ENCODE results near the gene LPIN3.

LPIN3 gene

GRCh38 chr20:41373251-41373783 is 32.7 kb downstream of the LPIN3 start:
- H3K36me3 ChIP-seq (ENCODE audit: insufficient read depth, low read length): no peaks in the 10 kb centered on the region
- H3K9ac ChIP-seq (ENCODE audit: low read length): no peak overlapping the region
- no peak overlapping the region for H3K4me3 ChIP-seq (ENCODE audit: low read depth in 1 of 2, low read length in 2 of 2)
- H3K27ac ChIP-seq (ENCODE audit: low read depth, low read length): no peak overlapping the region
- H3K9me3 ChIP-seq (ENCODE audit: low read length): no peaks in the 10 kb centered on the region
- no peaks in the 10 kb centered on the region for H3K4me1 ChIP-seq (ENCODE audit: insufficient read depth, low read length)
- H3K27me3 ChIP-seq (ENCODE audit: control insufficient read depth in 1 of 2, insufficient read depth in 2 of 2, low read length in 2 of 2): no peaks in the 10 kb centered on the region

GRCh38 chr20:41373931-41374920 is 33.6 kb downstream of the LPIN3 start:
- Histone ChIP-seq H3K36me3 (ENCODE audit: insufficient read depth, low read length) (no peaks in the 10 kb centered on the region), H3K9ac (ENCODE audit: low read length) (no peak overlapping the region), H3K4me1 (ENCODE audit: insufficient read depth, low read length) (no peaks in the 10 kb centered on the region), H3K9me3 (ENCODE audit: low read length) (no peaks in the 10 kb centered on the region), H3K4me3 (ENCODE audit: low read depth in 1 of 2, low read length in 2 of 2) (no peak overlapping the region), H3K27ac (ENCODE audit: low read depth, low read length) (no peak overlapping the region), H3K27me3 (ENCODE audit: control insufficient read depth in 1 of 2, insufficient read depth in 2 of 2, low read length in 2 of 2) (no peaks in the 10 kb centered on the region)

DNA sequence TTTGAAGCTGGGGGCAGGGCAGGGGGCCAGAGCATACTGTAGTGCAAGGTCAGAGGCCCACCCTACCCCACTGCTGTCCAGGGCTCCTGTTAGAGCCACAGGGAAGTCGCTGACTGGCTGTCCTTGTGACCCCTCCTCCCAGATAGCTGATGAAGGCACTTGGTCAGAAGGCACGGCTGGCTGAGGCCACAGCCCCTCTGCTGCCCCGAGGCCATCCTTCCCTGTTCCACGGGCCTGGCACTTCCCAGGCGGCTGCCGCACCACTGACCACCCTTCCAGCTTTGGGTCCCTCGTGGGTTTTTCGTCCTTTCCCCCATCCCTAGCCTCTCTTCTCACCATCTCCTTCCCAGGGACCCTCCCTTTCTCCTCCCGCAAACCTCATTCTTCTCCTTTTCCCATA is 35.2 kb downstream of the LPIN3 start:
- H3K27ac ChIP-seq (ENCODE audit: low read depth, low read length): no peak overlapping the region
- no peaks in the 10 kb centered on the region for H3K27me3 ChIP-seq (ENCODE audit: control insufficient read depth in 1 of 2, insufficient read depth in 2 of 2, low read length in 2 of 2)
- no peaks in the 10 kb centered on the region for H3K9me3 ChIP-seq (ENCODE audit: low read length)
- H3K4me3 ChIP-seq (ENCODE audit: low read depth in 1 of 2, low read length in 2 of 2): no peak overlapping the region
- H3K36me3 ChIP-seq (ENCODE audit: insufficient read depth, low read length): no peaks in the 10 kb centered on the region
- no peak overlapping the region for H3K9ac ChIP-seq (ENCODE audit: low read length)
- H3K4me1 ChIP-seq (ENCODE audit: insufficient read depth, low read length): no peaks in the 10 kb centered on the region

DNA sequence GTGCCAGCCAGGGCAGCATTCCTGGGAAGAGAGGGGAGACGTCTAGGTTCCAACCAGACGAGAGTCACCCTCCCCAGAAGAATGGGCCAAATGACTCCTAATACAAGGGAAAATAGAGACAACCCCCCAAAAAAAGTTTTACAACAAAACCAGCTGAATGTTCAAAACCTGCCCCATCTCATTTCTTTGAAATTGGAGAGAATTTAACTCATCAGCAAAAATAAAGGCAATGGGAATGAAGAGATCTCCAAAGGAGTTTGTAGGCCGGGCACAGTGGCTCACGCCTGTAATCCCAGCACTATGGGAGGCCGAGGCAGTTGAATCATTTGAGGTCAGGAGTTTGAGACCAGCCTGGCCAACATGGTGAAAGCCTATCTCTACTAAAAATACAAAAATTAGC is 35.7 kb downstream of the LPIN3 start:
- Histone ChIP-seq H3K27ac (ENCODE audit: low read depth, low read length) (no peak overlapping the region), H3K36me3 (ENCODE audit: insufficient read depth, low read length) (no peaks in the 10 kb centered on the region), H3K4me3 (ENCODE audit: low read depth in 1 of 2, low read length in 2 of 2) (no peak overlapping the region), H3K4me1 (ENCODE audit: insufficient read depth, low read length) (no peaks in the 10 kb centered on the region), H3K9me3 (ENCODE audit: low read length) (no peaks in the 10 kb centered on the region), H3K27me3 (ENCODE audit: control insufficient read depth in 1 of 2, insufficient read depth in 2 of 2, low read length in 2 of 2) (no peaks in the 10 kb centered on the region), H3K9ac (ENCODE audit: low read length) (no peak overlapping the region)

- H3K4me3 ChIP-seq (ENCODE audit: low read depth in 1 of 2, low read length in 2 of 2): no peak overlapping the region
- no peak overlapping the region for H3K9ac ChIP-seq (ENCODE audit: low read length)
- H3K36me3 ChIP-seq (ENCODE audit: insufficient read depth, low read length): no peaks in the 10 kb centered on the region
- no peaks in the 10 kb centered on the region for H3K9me3 ChIP-seq (ENCODE audit: low read length)
- H3K27ac ChIP-seq (ENCODE audit: low read depth, low read length): no peak overlapping the region
- H3K27me3 ChIP-seq (ENCODE audit: control insufficient read depth in 1 of 2, insufficient read depth in 2 of 2, low read length in 2 of 2): no peaks in the 10 kb centered on the region
- H3K4me1 ChIP-seq (ENCODE audit: insufficient read depth, low read length): no peaks in the 10 kb centered on the region
These were observed 36.7 kb downstream of the LPIN3 start for GRCh38 chr20:41377275-41377674.

DNA sequence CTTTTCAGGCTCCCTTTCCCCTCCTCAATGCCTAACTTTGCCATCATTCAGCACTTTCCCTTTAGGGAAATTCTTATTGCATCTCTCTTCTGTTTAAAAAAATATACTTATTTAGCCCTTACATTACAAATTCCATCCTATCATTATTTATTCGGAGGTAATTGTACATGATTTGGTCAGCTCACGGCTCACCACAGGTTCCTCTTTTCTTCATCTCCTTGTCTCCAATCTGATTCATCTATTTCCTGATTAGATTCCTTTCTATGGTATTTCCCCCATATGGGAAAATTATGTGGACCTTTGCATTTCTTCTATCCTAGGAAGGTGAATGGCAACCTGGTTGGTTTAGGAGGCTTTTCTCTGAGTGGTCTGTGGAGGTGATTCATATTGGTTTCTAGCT is 38.9 kb downstream of the LPIN3 start:
- Histone ChIP-seq H3K4me3 (ENCODE audit: low read depth in 1 of 2, low read length in 2 of 2) (no peak overlapping the region), H3K36me3 (ENCODE audit: insufficient read depth, low read length) (no peaks in the 10 kb centered on the region), H3K27me3 (ENCODE audit: control insufficient read depth in 1 of 2, insufficient read depth in 2 of 2, low read length in 2 of 2) (no peaks in the 10 kb centered on the region), H3K9me3 (ENCODE audit: low read length) (no peaks in the 10 kb centered on the region), H3K4me1 (ENCODE audit: insufficient read depth, low read length) (no peaks in the 10 kb centered on the region), H3K9ac (ENCODE audit: low read length) (no peak overlapping the region), H3K27ac (ENCODE audit: low read depth, low read length) (no peak overlapping the region)

DNA sequence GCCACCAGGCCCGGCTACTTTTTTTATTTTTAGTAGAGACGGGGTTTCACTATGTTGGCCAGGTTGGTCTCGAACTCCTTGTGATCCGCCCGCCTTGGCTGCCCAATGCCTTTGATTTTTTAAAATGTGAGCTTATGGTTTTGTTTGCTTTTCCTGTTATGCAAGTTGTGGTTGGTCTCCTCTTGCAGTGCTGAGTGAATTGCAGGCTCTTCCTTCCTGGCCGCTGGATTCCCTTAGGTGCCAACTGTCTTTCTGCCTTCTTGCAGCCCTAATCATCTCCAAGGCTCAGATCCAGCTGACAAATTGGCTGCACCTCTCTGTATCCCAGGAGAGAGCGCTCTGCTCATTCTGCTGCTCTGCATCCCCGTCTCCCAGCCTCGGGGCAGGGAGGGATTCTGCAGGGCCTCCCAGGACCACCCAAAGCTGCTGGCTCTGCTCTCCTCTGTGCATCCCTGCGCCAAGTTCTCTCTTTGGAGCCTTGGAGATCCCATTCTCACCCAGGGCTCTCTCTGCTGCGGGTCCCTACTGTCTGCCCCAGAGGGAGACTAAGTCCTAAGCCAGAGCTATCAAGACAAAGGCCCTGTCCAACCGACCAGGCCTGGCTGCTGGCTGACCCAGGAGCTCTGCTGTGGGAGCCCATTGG is 40.1 kb downstream of the LPIN3 start:
- H3K4me3 ChIP-seq (ENCODE audit: low read depth in 1 of 2, low read length in 2 of 2): no peak overlapping the region
- no peaks in the 10 kb centered on the region for H3K9me3 ChIP-seq (ENCODE audit: low read length)
- H3K4me1 ChIP-seq (ENCODE audit: insufficient read depth, low read length): no peaks in the 10 kb centered on the region
- H3K36me3 ChIP-seq (ENCODE audit: insufficient read depth, low read length): no peaks in the 10 kb centered on the region
- no peak overlapping the region for H3K27ac ChIP-seq (ENCODE audit: low read depth, low read length)
- no peaks in the 10 kb centered on the region for H3K27me3 ChIP-seq (ENCODE audit: control insufficient read depth in 1 of 2, insufficient read depth in 2 of 2, low read length in 2 of 2)
- H3K9ac ChIP-seq (ENCODE audit: low read length): no peak overlapping the region

DNA sequence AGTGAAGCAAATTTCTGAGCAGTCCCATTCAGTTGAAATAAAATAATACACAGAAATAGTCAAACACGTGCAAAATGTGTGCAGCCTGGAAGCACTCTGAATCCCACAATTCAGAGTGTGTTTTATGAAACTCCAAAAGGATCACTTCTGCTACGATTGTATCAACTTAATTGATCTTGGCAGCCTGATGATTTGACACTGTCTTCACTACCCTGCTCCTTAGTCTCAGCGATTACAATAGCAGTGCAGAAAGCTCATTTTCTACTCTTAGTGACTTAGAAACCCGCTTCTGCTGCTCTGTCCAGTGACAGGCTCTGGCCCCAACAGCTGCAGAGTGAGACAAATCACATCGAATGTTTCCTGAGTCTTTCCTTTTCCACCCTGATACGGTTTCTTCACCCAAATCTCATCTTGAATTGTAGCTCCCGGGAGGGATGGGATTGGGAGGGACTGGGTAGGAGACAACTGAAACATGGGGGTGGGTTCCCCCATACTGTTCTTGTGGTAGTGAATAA is 42.2 kb downstream of the LPIN3 start:
- H3K9ac ChIP-seq (ENCODE audit: low read length): no peak overlapping the region
- H3K9me3 ChIP-seq (ENCODE audit: low read length): no peaks in the 10 kb centered on the region
- H3K36me3 ChIP-seq (ENCODE audit: insufficient read depth, low read length): no peaks in the 10 kb centered on the region
- no peak overlapping the region for H3K27ac ChIP-seq (ENCODE audit: low read depth, low read length)
- H3K4me1 ChIP-seq (ENCODE audit: insufficient read depth, low read length): peaks cover 15% of the 10 kb centered on the region
- no peak overlapping the region for H3K4me3 ChIP-seq (ENCODE audit: low read depth in 1 of 2, low read length in 2 of 2)
- no peaks in the 10 kb centered on the region for H3K27me3 ChIP-seq (ENCODE audit: control insufficient read depth in 1 of 2, insufficient read depth in 2 of 2, low read length in 2 of 2)

- Histone ChIP-seq H3K9ac (ENCODE audit: low read length) (no peak overlapping the region), H3K36me3 (ENCODE audit: insufficient read depth, low read length) (no peaks in the 10 kb centered on the region), H3K4me3 (ENCODE audit: low read depth in 1 of 2, low read length in 2 of 2) (no peak overlapping the region), H3K4me1 (ENCODE audit: insufficient read depth, low read length) (peaks cover 15% of the 10 kb centered on the region), H3K27ac (ENCODE audit: low read depth, low read length) (no peak overlapping the region), H3K9me3 (ENCODE audit: low read length) (no peaks in the 10 kb centered on the region), H3K27me3 (ENCODE audit: control insufficient read depth in 1 of 2, insufficient read depth in 2 of 2, low read length in 2 of 2) (no peaks in the 10 kb centered on the region)
These were observed 46.1 kb downstream of the LPIN3 start for GRCh38 chr20:41386502-41387427.

- H3K4me3 ChIP-seq (ENCODE audit: low read depth in 1 of 2, low read length in 2 of 2): no peak overlapping the region
- no peak overlapping the region for H3K9ac ChIP-seq (ENCODE audit: low read length)
- H3K9me3 ChIP-seq (ENCODE audit: low read length): no peaks in the 10 kb centered on the region
- H3K27me3 ChIP-seq (ENCODE audit: control insufficient read depth in 1 of 2, insufficient read depth in 2 of 2, low read length in 2 of 2): no peaks in the 10 kb centered on the region
- peaks cover 15% of the 10 kb centered on the region for H3K4me1 ChIP-seq (ENCODE audit: insufficient read depth, low read length)
- no peak overlapping the region for H3K27ac ChIP-seq (ENCODE audit: low read depth, low read length)
- H3K36me3 ChIP-seq (ENCODE audit: insufficient read depth, low read length): no peaks in the 10 kb centered on the region
These were observed 46.8 kb downstream of the LPIN3 start for GRCh38 chr20:41387444-41387851.

DNA sequence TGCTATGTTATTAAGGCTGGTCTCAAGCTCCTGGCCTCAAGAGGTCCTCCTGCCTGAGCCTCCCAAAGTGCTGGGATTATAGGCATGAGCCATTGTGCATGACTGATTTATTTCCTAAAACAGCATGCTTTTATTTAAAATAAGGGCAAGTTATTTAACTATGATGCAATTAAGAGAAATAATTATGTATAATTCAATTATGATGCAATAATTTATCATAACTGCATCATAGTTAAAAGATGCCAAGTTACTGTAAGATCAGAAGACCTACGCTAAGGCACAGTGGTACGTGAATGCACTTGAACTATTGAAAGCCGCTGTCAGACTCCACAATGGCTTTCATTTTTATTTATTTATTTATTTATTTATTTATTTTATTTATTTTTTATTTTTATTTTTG is 50.3 kb downstream of the LPIN3 start:
- Histone ChIP-seq H3K9me3 (ENCODE audit: low read length) (no peaks in the 10 kb centered on the region), H3K4me1 (ENCODE audit: insufficient read depth, low read length) (peaks cover 27% of the 10 kb centered on the region), H3K4me3 (ENCODE audit: low read depth in 1 of 2, low read length in 2 of 2) (no peak overlapping the region), H3K27ac (ENCODE audit: low read depth, low read length) (no peak overlapping the region), H3K27me3 (ENCODE audit: control insufficient read depth in 1 of 2, insufficient read depth in 2 of 2, low read length in 2 of 2) (no peaks in the 10 kb centered on the region), H3K36me3 (ENCODE audit: insufficient read depth, low read length) (no peaks in the 10 kb centered on the region), H3K9ac (ENCODE audit: low read length) (no peak overlapping the region)
